ENCODE data around the gene FEM1B. TPM values are rescaled to one million over a fixed set of nuclear protein-coding genes. Genes with fewer than 3 reads are reported as not detected.

Gene FEM1B
- total RNA-seq, 1 donor from 2014 or later = 34.3 TPM

DNA sequence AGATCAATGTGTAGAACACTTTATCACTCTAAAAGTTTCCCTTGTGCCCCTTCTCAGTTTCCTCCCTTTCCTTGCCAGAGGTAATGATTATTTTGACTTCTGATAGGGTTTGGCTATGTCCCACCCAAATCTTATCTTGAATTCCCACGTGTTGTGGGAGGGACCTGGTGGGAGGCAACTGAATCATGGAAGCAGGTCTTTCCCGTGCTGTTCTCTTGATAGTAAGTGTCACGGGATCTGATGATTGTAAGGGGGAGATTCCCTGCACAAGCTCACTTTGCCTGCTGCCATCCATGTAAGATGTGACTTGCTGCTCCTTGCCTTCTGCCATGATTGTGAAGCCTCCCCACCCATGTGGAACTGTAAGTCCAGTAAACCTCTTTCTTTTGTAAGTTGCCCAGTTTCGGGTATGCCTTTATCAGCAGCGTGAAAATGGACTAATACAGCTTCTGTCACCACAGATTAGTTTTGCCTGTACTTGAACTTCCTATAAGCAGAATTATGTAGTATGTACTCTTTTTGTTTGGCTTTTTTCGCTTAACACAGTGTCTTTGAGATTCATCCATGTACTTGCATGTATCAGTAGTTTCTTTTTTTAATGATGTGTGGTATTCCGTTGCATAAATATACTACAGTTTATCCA, 7.2 kb downstream of the FEM1B start:
- DNase-seq (ENCODE audit: low read depth in 2 of 2) = no peak

DNA sequence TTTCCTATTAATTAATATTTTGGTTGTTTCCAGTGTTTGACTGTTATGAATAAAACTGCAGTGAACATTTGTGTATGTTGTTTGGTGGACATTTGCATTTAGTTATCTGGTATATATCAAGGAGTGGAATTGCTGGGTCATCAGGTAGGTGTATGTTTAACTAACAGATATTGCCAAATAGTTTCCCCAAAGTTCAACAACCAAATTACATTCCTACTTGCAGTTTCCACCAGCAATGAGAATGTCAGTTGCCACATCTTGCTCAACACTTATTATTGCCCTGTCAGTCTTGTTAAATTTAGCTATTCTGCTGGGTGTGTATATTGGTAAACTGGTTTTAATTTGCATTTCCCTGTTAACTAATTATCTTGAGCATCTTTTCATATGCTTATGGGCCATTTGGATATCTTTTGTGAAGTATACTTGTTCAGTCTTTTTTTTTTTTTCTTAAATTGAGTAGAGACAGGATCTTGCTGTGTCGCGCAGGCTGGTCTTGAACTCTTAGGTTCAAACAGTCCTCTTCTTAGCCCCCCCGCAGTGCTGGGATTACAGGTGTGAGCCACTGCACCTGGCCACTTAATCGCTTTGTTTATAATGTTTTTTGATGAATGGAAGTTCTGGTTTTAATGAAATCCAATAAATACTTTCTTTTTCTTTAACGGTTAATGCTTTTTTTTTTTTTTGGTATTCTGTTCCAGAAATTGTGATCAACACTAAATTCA, 7.9 kb downstream of the FEM1B start:
- no peak for DNase-seq (ENCODE audit: low read depth in 2 of 2)

DNA sequence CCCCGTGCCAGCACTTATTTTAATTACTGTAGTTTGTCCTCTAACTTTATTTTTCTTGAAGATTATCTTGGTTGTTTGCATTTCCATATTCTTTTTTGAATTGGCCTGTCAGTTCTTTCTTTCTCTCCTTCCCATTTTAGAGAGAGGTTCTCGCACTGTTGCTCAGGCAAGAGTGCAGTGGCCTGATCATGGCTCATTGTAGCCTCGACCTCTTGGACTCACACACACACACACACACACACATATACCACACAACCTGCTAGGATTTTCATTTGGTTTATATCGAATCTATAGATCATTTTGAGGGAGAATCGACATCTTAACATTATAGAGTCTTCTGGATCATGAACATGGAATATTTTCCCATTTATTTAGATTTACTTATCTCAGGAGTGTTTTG, 8.7 kb downstream of the FEM1B start:
- DNase-seq (ENCODE audit: low read depth in 2 of 2) = no peak

DNA sequence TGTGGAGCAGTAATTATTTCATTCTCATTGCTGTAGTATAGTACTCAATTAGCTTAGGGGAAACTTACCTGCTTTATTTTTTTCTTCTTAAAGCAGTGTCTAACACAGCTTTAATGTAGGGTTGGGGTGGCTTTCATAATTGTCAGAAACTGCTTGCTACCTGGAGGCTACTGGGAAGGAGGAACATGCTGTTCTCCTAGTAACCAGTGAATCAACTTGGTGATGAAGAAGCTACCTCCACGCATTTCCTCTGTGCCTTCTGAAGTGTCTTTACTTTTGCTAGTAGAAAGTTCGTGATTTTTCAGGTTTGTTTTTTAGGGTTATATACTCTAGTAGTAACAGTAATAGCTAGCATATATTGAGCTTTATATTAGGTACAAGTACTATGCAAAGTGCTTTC, 11.5 kb downstream of the FEM1B start:
- DNase-seq (ENCODE audit: low read depth in 2 of 2) = no peak

DNA sequence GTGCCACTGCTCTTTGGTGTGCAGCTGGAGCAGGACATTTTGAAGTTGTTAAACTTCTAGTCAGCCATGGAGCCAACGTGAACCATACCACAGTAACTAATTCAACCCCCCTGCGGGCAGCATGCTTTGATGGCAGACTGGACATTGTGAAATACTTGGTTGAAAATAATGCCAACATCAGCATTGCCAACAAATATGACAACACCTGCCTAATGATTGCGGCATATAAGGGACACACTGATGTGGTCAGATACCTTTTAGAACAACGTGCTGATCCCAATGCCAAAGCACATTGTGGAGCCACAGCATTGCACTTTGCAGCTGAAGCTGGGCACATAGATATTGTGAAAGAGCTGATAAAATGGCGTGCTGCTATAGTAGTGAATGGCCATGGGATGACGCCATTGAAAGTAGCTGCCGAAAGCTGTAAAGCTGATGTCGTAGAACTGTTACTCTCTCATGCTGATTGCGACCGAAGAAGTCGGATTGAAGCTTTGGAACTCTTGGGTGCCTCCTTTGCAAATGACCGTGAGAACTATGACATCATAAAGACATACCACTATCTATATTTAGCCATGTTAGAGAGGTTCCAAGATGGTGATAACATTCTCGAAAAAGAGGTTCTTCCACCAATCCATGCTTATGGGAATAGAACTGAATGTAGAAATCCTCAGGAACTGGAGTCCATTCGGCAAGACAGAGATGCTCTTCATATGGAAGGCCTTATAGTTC, 12.2 kb downstream of the FEM1B start:
- no peak for DNase-seq (ENCODE audit: low read depth in 2 of 2)

DNA sequence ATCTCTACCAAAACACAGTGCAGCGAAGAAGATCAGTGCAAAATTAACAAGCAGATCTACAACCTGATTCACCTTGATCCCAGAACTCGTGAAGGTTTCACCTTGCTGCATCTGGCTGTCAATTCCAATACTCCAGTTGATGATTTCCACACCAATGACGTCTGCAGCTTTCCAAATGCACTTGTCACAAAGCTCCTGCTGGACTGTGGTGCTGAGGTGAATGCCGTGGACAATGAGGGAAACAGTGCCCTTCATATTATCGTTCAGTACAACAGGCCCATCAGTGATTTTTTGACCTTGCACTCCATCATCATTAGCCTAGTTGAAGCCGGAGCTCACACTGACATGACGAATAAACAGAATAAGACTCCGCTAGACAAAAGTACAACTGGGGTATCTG, 13.2 kb downstream of the FEM1B start:
- DNase-seq (ENCODE audit: low read depth in 2 of 2) = no peak

DNA sequence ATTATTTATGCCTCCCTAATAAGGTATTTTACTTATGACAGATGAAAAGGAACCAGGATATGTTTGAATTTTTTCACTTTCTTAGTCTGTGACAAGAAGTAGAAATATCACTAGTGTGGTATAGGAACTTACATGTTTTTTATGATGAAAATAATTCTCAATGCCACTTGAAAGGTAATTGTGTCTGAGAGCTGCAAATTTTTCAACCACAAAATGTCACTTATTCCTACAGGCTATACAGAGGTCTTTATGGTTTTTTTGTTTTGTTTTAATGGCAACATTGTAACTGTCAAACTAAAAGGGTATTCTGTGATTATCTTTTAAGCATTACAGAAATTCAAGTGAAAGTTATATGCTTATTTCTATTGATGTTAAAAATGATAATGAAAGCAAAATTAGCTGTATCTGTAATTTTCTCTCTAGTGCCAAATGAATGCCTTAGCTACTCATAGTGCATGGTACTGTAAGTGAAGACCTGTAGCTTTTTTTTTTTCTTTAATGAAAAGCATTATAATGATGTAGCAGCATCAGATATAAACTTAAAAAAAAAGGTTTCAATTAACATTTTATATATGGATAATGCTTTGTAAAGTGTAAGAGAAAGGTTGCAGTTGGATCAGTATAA, 14.7 kb downstream of the FEM1B start:
- no peak for DNase-seq (ENCODE audit: low read depth in 2 of 2)

DNA sequence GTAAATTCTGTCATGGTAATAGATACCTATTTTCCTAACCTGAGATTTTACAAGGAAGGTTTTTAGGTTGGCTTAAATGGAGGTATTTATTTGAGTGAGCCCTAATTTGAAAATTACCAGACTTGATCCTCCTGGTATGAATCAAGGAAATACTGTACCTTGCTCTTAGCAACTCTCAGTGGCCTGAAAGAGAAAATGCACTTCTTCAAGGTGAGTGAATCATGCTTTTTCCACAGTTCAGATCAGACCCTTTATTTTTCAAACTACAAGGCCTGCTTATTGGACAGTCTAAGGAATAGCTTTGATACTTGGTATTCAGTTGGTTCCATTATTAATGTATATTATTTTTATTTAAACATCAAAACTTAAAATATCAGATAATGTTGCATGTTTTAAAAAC, 15.4 kb downstream of the FEM1B start:
- DNase-seq (ENCODE audit: low read depth in 2 of 2) = no peak

DNA sequence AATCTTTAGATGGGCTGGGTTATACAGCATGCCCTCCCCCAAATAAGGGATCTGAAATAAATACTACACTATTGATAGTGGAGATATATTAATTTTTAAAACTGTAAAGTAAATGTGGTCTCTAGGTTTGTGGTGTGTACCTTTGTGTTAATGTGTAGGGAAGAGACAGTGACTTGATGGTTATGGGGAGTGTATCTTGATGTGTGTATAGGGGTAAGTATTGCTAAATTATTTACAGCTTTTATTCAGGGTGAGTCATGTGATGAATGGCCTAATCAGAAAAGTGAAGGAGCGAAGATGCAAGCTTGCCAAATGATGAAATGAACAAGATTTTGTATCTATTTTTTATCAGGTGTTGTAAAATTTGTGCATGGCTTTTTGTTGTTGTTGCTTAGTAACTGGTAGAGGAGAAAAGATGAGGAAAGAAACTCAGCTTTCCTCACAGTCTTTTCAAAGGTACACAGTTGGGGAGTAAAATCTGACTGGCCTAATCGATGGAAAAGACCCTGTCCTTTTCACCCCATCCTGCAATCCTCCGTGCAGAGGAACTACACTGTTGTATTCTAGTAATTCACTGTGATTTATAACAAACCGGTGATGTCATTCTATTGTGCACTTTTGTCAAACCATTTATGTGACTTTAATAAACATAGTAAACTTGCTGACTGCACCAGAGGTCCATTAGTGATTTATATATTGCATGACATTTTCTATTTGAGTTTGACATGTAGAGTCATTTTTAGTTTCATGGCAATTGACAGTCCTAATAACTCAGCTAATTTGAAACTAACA, 17.7 kb downstream of the FEM1B start:
- DNase-seq (ENCODE audit: low read depth in 2 of 2) = peak; percentile 29 to 30

DNA sequence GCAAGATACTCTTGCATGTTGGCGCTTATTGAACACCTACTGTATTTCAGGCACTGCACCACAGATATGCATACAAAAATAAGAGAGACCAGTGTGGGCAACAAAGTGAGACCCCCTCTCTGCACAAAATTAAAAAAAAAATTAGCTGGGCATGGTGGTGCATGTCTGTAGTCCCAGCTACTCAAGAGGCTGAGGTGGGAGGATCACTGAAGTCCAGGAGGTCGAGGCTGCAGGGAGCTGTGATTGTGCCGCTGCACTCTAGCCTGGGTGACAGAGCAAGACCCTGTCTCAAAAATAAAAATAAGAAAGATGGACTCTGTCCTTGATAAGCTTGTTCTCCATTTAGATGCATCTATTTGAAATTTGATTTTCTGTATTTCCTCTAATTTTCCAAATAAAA, 20.8 kb downstream of the FEM1B start:
- DNase-seq (ENCODE audit: low read depth in 2 of 2) = no peak

DNA sequence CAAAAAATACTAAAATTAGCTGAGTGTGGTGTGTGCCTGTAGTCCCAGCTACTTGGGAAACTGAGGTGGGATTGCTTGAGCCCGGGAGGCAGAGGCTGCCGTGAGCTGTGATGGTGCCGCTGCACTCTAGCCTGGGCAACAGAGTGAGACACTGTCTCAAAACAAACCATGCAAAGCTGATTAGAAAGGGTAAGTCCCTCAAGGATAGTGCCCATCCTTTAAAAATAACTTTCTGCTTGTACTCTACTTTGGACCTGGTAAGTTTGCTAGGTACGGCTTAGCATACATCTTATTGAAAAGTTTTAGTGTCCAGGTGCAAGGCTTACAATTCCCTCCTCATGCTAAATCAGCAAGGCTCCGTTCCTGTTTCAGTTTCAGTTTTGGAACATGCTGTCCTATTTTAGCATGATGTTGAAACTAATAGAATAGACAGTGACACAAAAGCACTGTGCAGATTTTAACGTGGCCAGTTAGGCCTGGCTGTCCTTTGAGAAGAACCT, 21.4 kb downstream of the FEM1B start:
- peak; percentile 48 to 59 for DNase-seq (ENCODE audit: low read depth in 2 of 2)

DNA sequence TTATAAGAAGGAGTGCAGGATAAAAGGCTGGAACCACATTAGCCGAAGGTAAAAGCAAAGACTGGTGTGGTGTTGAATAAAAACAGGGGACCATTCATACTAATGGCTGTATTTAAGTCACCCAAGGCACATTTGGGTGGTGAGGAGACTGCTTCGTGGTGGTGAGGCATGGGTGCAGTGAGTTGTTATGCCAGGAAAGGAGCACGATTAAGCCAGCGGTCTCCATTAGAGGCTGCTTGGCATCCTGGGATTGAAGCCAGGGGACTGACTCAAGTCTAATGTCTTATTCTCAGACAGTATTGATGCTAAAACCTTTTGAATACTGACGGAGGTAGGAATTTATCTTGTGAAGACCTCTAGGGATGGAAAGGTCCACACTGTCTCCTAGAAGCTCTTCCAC, 21.9 kb downstream of the FEM1B start:
- DNase-seq (ENCODE audit: low read depth in 2 of 2) = peak in 1 of 2 donors; percentile 29

DNA sequence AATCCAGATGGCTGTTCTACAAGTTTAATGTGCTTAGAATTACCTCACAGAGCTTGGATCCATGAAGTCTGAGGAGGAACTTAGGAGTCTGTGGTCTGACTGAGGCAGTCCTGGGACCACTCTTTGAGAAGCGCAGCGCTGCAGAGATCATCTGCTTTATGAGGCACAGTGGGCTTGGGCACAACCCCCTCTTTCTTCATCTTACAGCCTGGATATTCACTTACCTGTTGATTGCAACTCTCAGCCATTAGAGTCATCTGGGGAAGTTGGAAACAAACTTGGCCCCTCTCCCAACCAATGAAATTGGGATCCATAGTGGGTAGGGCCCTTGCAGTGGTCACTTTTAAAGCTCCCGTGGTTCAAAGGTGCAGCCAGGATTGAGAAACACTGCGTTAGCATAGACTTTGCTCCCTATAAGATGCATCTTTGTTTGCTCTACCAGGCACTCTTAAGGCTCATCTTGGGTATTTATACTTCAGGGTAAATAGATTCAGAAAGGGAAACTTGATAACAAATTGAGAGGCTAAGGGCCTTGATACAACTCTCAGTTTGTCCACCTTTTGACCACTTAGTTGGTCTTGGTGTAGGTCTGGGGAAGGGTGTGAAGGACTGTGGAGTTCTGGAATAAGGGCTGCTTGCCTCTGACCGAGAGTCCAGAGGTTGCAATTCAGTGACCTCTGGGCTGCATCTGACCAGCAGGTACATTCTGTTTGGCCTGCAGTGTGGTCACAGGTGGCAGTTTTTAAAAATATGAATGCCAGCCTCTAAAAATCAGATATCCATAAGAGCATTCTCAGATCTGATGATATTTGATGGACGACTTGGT, 22.8 kb downstream of the FEM1B start:
- no peak for DNase-seq (ENCODE audit: low read depth in 2 of 2)

DNA sequence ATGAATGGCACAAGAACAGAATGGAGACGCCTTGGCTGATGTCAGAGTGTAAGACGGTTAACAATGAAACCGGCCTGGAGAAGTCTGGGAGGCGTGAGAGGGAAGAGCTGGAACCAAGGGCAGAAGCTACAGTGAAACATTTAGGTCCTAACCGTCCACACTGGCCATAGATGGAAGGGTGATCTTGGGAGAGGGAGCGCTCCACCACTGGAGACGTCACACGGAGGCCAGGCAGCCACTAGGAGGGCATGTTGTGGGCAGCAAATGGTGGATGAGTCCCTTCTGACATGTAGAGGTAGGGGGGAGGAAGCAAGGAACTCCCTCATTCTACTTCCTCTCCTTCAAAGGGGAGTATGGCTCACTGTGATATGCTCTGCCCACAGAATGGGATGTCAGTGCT, 23.8 kb downstream of the FEM1B start:
- no peak for DNase-seq (ENCODE audit: low read depth in 2 of 2)

DNA sequence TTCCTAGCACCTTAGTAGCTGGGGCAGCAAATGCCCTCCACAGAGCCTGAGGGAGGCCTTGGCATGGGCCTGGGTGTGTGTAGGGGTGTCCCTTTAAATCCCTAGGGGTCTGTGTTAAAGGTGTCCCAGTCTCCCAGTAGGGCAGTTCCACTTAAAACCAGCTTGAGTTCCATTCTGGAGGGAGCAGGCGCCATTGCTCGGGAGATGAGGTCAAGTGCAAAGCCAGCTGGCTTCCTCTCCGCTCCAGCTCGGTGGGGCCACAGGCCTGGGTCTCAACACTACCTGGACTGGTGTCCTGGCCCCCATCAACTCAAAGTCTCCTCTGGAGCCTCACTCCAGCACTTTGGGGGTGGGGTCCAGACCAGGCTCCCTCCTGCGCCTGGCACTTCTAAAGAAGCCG, 25.2 kb downstream of the FEM1B start:
- DNase-seq (ENCODE audit: low read depth in 2 of 2) = no peak

DNA sequence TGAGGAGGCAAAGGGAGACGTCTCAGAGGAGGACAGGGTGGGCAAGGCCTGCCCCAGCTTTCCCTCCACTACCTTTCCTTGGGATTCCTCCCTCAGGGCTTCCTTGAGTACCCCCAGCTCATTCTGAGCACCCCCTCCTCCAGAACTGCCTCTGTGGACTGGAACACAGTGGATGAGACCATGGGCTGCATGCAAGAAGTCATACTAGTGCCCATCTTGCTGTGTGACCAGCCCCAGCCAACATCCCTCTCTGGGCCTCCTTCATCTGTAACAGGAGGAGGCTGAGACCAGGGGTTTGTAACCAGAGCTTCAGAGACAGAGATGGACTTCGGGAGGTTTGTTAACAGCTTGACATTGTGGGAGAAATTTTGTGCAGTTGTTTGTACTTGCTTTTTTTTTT, 25.6 kb downstream of the FEM1B start:
- no peak for DNase-seq (ENCODE audit: low read depth in 2 of 2)

DNA sequence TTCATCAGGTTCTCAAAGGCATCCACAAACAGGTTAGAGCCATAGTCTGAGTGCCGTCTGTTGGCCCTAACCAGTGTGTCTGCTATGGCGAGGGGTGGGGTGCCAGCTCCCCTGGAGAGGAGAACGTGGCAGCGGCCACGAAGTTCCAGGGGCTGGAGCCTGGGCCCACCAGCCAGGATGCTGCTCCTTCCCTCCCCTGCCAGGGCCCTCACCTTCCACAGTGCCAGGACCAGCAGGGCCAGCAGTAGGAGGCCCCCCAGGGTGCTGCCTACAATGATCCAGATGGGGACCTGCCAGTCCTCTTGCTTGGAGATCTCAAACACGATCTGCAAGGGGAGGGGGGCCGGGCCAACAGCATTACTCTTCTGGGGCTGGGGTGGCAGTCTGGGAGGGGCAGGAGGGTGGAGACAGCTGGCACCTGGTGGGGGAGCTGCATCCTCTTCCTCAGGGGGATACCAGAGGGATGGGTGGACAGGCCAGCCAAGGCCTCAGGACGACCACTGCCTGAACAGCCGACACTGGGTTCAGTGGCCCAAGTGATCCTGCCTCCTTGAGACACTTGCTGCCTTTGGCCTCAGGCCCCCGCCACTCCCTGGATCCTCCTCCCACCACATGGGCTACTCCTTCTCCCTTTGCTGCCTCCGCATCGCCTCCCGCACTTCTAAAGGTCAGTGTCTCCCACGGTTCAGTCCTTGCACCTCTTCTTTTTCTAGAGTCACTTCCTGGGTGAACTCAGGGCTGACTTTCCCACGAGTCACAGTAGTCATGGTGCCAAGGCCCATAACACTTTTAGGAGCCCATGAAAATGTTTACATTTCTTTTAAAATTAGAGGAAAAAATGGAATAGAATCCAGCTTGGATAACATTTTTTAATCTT, 26.3 kb downstream of the FEM1B start:
- no peak for DNase-seq (ENCODE audit: low read depth in 2 of 2)

DNA sequence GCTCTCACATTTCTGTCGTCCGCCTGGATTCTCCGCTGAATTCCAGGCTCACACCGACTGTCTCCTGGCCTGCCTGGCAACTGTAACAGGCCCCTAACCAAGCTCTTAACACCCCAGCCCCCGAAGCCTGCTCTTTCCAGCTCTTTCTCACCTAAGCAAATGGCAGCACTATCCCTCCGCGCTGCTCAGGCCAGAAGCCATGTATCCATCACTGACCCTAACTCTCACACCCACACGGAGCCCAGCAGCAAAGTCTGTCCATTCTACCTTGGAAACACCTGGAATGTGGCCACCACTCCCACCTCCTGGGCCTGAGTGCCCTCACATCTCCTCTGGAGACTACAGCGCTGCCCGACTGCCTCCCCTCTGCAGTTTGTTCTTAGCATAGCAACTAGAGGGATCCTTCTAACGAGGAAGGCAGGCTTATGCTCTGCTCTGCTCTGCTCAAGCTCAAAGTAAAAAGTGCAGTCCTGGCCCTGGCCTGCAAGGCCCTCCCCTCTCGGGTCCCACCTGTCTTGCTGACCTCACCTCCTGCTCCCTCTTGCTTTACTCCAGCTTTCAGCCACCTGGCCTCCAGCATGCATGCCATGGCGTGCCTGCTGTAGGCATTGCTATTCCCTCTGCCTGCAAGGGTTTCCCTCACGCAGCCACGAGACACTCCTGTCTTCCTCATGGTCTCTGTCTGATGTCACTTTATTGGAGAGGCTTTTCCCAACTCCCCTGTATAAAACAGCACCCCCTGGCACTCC, 27.2 kb downstream of the FEM1B start:
- no peak for DNase-seq (ENCODE audit: low read depth in 2 of 2)

DNA sequence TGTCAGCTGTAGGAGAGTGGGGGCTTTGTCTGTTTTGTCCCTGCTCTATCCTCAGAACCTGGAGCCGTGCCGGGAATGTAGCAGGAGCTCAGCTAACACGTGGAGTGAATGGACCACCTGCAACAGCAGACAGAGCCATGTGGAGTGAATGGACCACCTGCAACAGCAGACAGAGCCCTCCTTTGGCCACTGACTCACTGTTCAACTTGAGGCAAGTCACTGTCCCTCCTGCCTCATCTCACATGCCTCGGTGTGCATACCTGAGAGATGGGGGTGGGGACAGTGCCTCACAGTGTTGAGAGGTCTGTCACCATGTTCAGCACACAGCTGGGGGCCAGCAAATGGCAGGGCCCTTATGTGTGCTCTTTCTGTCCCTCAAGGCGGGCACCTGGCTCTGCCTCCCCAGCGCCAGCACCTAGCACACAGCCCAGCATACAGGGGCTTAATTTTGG, 27.9 kb downstream of the FEM1B start:
- no peak for DNase-seq (ENCODE audit: low read depth in 2 of 2)
